Transverse colon (tissue), 4 donors: ENCODE results near the gene FRYL. TPM values are rescaled to one million over a fixed set of nuclear protein-coding genes. Genes with fewer than 3 reads are reported as not detected.

ENCODE experiments used
- DNase-seq: peaks from one replicate; pipeline ENCODE4 v3.0.0-alpha.2; 2019
- H3K27ac ChIP-seq, 4 donors: fragments of 200-600 bp; sonication (generic); 2 replicates each; pipeline ENCODE4 v1.5.1; 2016 to 2018; ENCODE audit warnings: inconsistent platforms in 4 of 4
- H3K27me3 ChIP-seq: fragments of 200-600 bp; sonication (generic); 2 replicates; pipeline ENCODE4 v1.5.1; 2017; ENCODE audit warnings: inconsistent platforms
- H3K36me3 ChIP-seq, 4 donors: fragments of 200-600 bp; sonication (generic); 2 replicates each; pipeline ENCODE4 v1.5.1; 2017 to 2019; ENCODE audit warnings: inconsistent platforms in 4 of 4
- H3K4me1 ChIP-seq, 4 donors: fragments of 200-600 bp; sonication (generic); 2 replicates each; pipeline ENCODE4 v1.5.1; 2017 to 2020; ENCODE audit warnings: inconsistent platforms in 4 of 4
- H3K4me3 ChIP-seq, 4 donors: fragments of 200-600 bp; sonication (generic); 1 replicate in 1 of 4; 2 replicates in 3 of 4; pipeline versions ENCODE4 v1.5.1 to v1.6.1; 2017 to 2019; ENCODE audit warnings: inconsistent platforms in 4 of 4
- H3K9me3 ChIP-seq, 2 donors: fragments of 200-600 bp; sonication (generic); 2 replicates each; pipeline ENCODE4 v1.5.1; 2017 to 2019; ENCODE audit warnings: inconsistent platforms in 2 of 2
- CTCF ChIP-seq, 5 experiments: fragments of 200-600 bp in 3 of 5; fragments of 450-650 bp in 2 of 5; sonication (generic) in 3 of 5; IDR thresholded peaks; 1 replicate in 2 of 5; 2 replicates in 3 of 5; pipeline ENCODE4 v1.5.1; 2016 to 2017; ENCODE audit warnings: antibody characterized with exemption in 5 of 5, inconsistent platforms in 3 of 5, mild to moderate bottlenecking in 2 of 5, moderate library complexity in 1 of 5
- EP300 ChIP-seq: sonication (generic); formaldehyde crosslinking; IDR thresholded peaks from one replicate; pipeline ENCODE4 v1.6.1; 2017; ENCODE audit warnings: antibody characterized with exemption, low read depth
- POLR2A ChIP-seq: fragments of 450-650 bp; IDR thresholded peaks from one replicate; pipeline ENCODE4 v1.6.1; 2016; ENCODE audit warnings: antibody characterized with exemption, mild to moderate bottlenecking, moderate library complexity
- POLR2AphosphoS5 ChIP-seq, 3 donors: sonication (generic); formaldehyde crosslinking; IDR thresholded peaks; one replicate each; pipeline ENCODE4 v1.6.1; 2016; ENCODE audit warnings: antibody characterized with exemption in 3 of 3
- WGBS, 2 donors: methylation state at CpG; one replicate each; pipeline ENCODE4 v1.1.5; 2018; ENCODE audit warnings: low coverage in 1 of 2; 5-methylcytosine and 5-hydroxymethylcytosine counted together
- in situ Hi-C, 4 donors: fragments of 200-750 bp; cut with MboI; loops; one replicate each; pipeline versions ENCODE4 v1.15.0 to v1.15.1; 2017; ENCODE audit warnings: low sequenced_read_pairs in 3 of 4, low pct_ligation_motif_present in 1 of 4, low pct_unique_long_range_greater_than_20kb in 1 of 4
- intact Hi-C: fragments of 100-400 bp; cut with DNase I; formaldehyde crosslinking; loops from one replicate; pipeline ENCODE4 v1.15.1; 2023; ENCODE audit warnings: low total_unique reads
- total RNA-seq, 4 donors: library from RNA; depleted of rRNA; stranded (reverse); fragments of >200 nt; gene quantifications; one replicate each; pipeline ENCODE4 v1.1.0, GENCODE V29; 2016

FRYL gene
- total RNA-seq, 4 donors from 2014 or later = 477 to 645 (median 545) TPM

GRCh38 chr4:48518143-48518542, 261.9 kb downstream of the FRYL start:
- H3K9me3 ChIP-seq = no peaks in the 10 kb centered on the region
- H3K36me3 ChIP-seq = peaks cover 0 to 76% (median 36%) of the 10 kb centered on the region in 4 donors
- intact Hi-C loops (no loop called here), in situ Hi-C loops (loop anchor here in 1 of 4 donors (25.0 kb wide), 1 partner anchor 631 kb away; no protein-coding TSS in a partner anchor)
- no peaks in the 10 kb centered on the region for H3K27me3 ChIP-seq
- H3K4me3 ChIP-seq = no peak overlapping the region
- WGBS, 2 donors = 91 to 100% methylated on average over 1 to 3 of the region's 3 CpGs
- H3K4me1 ChIP-seq = no peaks in the 10 kb centered on the region
- H3K27ac ChIP-seq = no peak overlapping the region
- peak in 1 of 3 donors; percentile 5 for TF ChIP-seq POLR2AphosphoS5 (IDR thresholded peaks at IDR 0.05)
- TF ChIP-seq CTCF (IDR thresholded peaks at IDR 0.05) = no peak
- DNase-seq = no peak

- H3K27me3 ChIP-seq = no peaks in the 10 kb centered on the region
- peaks cover 0 to 72% (median 43%) of the 10 kb centered on the region in 4 donors for H3K36me3 ChIP-seq
- in situ Hi-C loops = loop anchor here in 1 of 4 donors (25.0 kb wide), 1 partner anchor 622 kb away; no protein-coding TSS in a partner anchor
- no peak for DNase-seq
- no peaks in the 10 kb centered on the region for H3K9me3 ChIP-seq
- TF ChIP-seq CTCF (IDR thresholded peaks at IDR 0.05) = no peak
- TF ChIP-seq POLR2AphosphoS5 (IDR thresholded peaks at IDR 0.05) = no peak
- no peak for TF ChIP-seq EP300
- no peak for TF ChIP-seq POLR2A
- H3K4me3 ChIP-seq = no peak overlapping the region
- intact Hi-C loops = no loop called here
- H3K4me1 ChIP-seq = no peaks in the 10 kb centered on the region
- H3K27ac ChIP-seq = no peak overlapping the region
Measured at GRCh38 chr4:48509543-48509942, 270.5 kb downstream of the FRYL start.

GRCh38 chr4:48506716-48507115, 273.4 kb downstream of the FRYL start:
- no peak overlapping the region for H3K27ac ChIP-seq
- WGBS, 2 donors = 80 to 97% methylated on average over 2 of the region's 2 CpGs
- H3K9me3 ChIP-seq = no peaks in the 10 kb centered on the region
- in situ Hi-C loops (loop anchor here in 1 of 4 donors (25.0 kb wide), 1 partner anchor 619 kb away; no protein-coding TSS in a partner anchor), intact Hi-C loops (no loop called here)
- no peak for DNase-seq
- H3K27me3 ChIP-seq = no peaks in the 10 kb centered on the region
- TF ChIP-seq POLR2A = no peak
- TF ChIP-seq POLR2AphosphoS5 (IDR thresholded peaks at IDR 0.05) = no peak
- TF ChIP-seq EP300 = no peak
- no peak for TF ChIP-seq CTCF (IDR thresholded peaks at IDR 0.05)
- no peak overlapping the region for H3K4me3 ChIP-seq
- peaks cover 0 to 50% (median 32%) of the 10 kb centered on the region in 4 donors for H3K36me3 ChIP-seq
- H3K4me1 ChIP-seq = no peaks in the 10 kb centered on the region

GRCh38 chr4:48504352-48504751, 275.7 kb downstream of the FRYL start:
- TF ChIP-seq EP300 = no peak
- TF ChIP-seq CTCF (IDR thresholded peaks at IDR 0.05) = no peak
- TF ChIP-seq POLR2AphosphoS5 (IDR thresholded peaks at IDR 0.05) = no peak
- TF ChIP-seq POLR2A = no peak
- H3K9me3 ChIP-seq = no peaks in the 10 kb centered on the region
- in situ Hi-C loops = loop anchor here in 1 of 4 donors (25.0 kb wide), 1 partner anchor 617 kb away; no protein-coding TSS in a partner anchor
- peaks cover 0 to 42% (median 23%) of the 10 kb centered on the region in 4 donors for H3K36me3 ChIP-seq
- intact Hi-C loops = no loop called here
- DNase-seq = no peak
- H3K4me1 ChIP-seq = no peaks in the 10 kb centered on the region
- H3K27ac ChIP-seq = no peak overlapping the region
- WGBS, 2 donors = 25 to 44% methylated on average over 1 of the region's 1 CpG
- no peak overlapping the region for H3K4me3 ChIP-seq
- no peaks in the 10 kb centered on the region for H3K27me3 ChIP-seq
